Suprapubic skin (tissue), 4 donors: Measurements from ENCODE around the gene TIGIT. TPM values are rescaled to one million over a fixed set of nuclear protein-coding genes. Genes with fewer than 3 reads are reported as not detected.

Experiments
- DNase-seq, 2 donors: peaks; one replicate each; pipeline ENCODE4 v3.0.0-alpha.2; 2019; ENCODE audit warnings: low spot score in 2 of 2
- H3K27ac ChIP-seq: fragments of 200-600 bp; sonication (generic); one replicate; pipeline ENCODE4 v1.5.1; 2019
- H3K27me3 ChIP-seq: fragments of 200-600 bp; sonication (generic); one replicate; pipeline ENCODE4 v1.5.1; 2019
- H3K36me3 ChIP-seq: fragments of 200-600 bp; sonication (generic); one replicate; pipeline ENCODE4 v1.5.1; 2019
- H3K4me1 ChIP-seq: fragments of 200-600 bp; sonication (generic); one replicate; pipeline ENCODE4 v1.5.1; 2019
- H3K4me3 ChIP-seq: fragments of 200-600 bp; sonication (generic); one replicate; pipeline ENCODE4 v1.5.1; 2019; ENCODE audit warnings: mild to moderate bottlenecking
- H3K9me3 ChIP-seq: fragments of 200-600 bp; sonication (generic); one replicate; pipeline ENCODE4 v1.5.1; 2019
- CTCF ChIP-seq, 2 donors: fragments of 200-600 bp in 1 of 2; fragments of 450-650 bp in 1 of 2; sonication (generic) in 1 of 2; IDR thresholded peaks; one replicate each; pipeline ENCODE4 v1.5.1; 2016 to 2019; ENCODE audit warnings: antibody characterized with exemption in 2 of 2, mild to moderate bottlenecking in 1 of 2, moderate library complexity in 1 of 2
- EP300 ChIP-seq: sonication (generic); formaldehyde crosslinking; IDR thresholded peaks from one replicate; pipeline ENCODE4 v1.6.1; 2017; ENCODE audit warnings: antibody characterized with exemption
- POLR2A ChIP-seq, 2 donors: fragments of 450-650 bp; IDR thresholded peaks; one replicate each; pipeline ENCODE4 v1.6.1; 2017; ENCODE audit warnings: antibody characterized with exemption in 2 of 2, mild to moderate bottlenecking in 2 of 2, moderate library complexity in 2 of 2
- POLR2AphosphoS5 ChIP-seq, 3 donors: sonication (generic); formaldehyde crosslinking; IDR thresholded peaks; one replicate each; pipeline ENCODE4 v1.6.1; 2017; ENCODE audit warnings: antibody characterized with exemption in 3 of 3
- WGBS: methylation state at CpG from one replicate; pipeline ENCODE4 v1.1.5; 2018; 5-methylcytosine and 5-hydroxymethylcytosine counted together
- total RNA-seq, 4 donors: library from RNA; depleted of rRNA; stranded (reverse); fragments of >200 nt; gene quantifications; one replicate each; pipeline ENCODE4 v1.1.0, GENCODE V29; 2016

The TIGIT gene
- total RNA-seq, 4 donors from 2014 or later = 0.30 TPM; not detected in 3

DNA sequence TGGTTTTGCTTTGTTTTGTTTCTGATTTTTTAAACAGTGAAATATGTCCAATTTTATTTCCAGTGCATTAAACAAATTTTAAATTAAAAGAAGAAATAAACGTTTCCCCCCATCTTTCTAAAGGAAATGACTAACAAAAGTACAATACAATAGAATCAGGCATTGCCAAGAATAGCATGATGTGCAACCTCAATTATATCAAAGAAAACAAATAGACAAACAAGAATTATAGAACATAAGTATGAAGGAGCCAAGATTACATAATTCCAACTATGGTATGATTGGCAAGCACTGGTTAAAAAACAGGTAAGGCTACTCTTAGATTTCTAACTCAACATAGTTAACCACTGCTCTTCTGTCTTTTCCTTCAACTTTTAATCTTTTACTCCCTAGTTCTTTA, 26.4 kb downstream of the TIGIT start:
- Histone ChIP-seq H3K4me1 (peaks cover 20% of the 10 kb centered on the region), H3K9me3 (no peaks in the 10 kb centered on the region), H3K27ac (no peak overlapping the region), H3K36me3 (no peaks in the 10 kb centered on the region), H3K4me3 (no peak overlapping the region), H3K27me3 (no peaks in the 10 kb centered on the region)
- DNase-seq = no peak
- no peak for TF ChIP-seq POLR2A (IDR thresholded peaks at IDR 0.05)
- no peak for TF ChIP-seq EP300
- no peak for TF ChIP-seq CTCF (IDR thresholded peaks at IDR 0.05)
- no peak for TF ChIP-seq POLR2AphosphoS5 (IDR thresholded peaks at IDR 0.05)
- WGBS = 34% methylated on average over 1 of the region's 1 CpG

DNA sequence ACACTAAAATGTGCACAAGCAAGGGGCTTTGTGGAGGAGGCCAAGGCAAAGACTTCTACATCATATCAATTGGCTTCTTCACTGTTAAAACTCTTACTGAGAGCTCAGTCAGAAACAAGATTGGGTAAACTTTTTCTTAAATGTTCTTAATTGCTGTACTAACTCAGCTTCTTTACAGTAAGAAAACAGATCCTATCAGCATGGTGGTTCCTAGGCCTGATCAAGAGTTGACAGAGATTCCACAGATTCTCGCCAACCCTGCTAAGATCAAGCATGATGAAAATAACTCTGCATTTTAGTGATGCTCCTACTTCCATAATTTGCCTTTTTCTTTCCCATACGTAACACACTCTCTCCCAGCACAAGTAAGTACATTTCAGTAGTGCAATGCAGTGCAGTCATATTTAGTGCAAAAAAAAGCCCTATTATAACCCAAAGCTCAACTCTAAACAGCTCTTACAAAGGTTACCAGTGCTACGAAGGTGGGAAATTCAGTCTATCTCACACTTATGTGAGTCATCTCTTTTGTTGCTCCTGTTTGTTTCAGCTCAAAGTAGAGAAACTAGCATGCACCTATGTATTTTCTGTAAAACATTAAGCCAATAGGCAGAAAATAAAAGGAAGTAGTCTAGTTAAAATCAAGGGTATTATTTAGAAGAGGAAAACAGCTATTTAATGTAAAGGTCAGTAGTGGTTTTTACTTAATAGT, 29.9 kb downstream of the TIGIT start:
- no peak for DNase-seq
- H3K4me1 ChIP-seq = peaks cover 20% of the 10 kb centered on the region
- H3K4me3 ChIP-seq = no peak overlapping the region
- no peaks in the 10 kb centered on the region for H3K27me3 ChIP-seq
- no peaks in the 10 kb centered on the region for H3K9me3 ChIP-seq
- no peak overlapping the region for H3K27ac ChIP-seq
- TF ChIP-seq CTCF (IDR thresholded peaks at IDR 0.05) (no peak), EP300 (no peak), POLR2AphosphoS5 (IDR thresholded peaks at IDR 0.05) (no peak)
- no peaks in the 10 kb centered on the region for H3K36me3 ChIP-seq
- WGBS = 95% methylated on average over 3 of the region's 3 CpGs

DNA sequence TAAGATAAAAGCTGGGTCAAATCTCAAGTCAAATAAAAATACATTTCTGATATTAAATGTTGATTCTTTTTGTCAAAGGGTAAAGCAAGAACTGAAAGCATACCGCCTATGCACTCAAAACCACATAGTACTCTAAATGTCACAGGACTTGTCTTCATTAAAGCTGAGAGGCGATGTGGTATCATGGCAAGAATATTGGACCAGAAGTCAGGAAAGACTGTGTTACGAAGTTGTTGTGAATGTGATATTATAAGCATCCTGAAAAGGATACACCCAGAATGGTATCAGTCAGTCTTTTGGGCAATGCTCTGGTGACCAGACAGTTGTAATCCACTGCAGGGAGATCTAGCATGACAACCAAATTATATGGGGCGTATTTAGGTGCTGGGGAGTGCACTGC, 33.8 kb downstream of the TIGIT start:
- WGBS = 88% methylated on average over 4 of the region's 4 CpGs
- DNase-seq = no peak
- Histone ChIP-seq H3K9me3 (no peaks in the 10 kb centered on the region), H3K27ac (no peak overlapping the region), H3K4me1 (no peaks in the 10 kb centered on the region), H3K36me3 (no peaks in the 10 kb centered on the region), H3K27me3 (no peaks in the 10 kb centered on the region), H3K4me3 (no peak overlapping the region)
- TF ChIP-seq EP300 (no peak), POLR2A (IDR thresholded peaks at IDR 0.05) (no peak), CTCF (IDR thresholded peaks at IDR 0.05) (no peak), POLR2AphosphoS5 (IDR thresholded peaks at IDR 0.05) (no peak)

DNA sequence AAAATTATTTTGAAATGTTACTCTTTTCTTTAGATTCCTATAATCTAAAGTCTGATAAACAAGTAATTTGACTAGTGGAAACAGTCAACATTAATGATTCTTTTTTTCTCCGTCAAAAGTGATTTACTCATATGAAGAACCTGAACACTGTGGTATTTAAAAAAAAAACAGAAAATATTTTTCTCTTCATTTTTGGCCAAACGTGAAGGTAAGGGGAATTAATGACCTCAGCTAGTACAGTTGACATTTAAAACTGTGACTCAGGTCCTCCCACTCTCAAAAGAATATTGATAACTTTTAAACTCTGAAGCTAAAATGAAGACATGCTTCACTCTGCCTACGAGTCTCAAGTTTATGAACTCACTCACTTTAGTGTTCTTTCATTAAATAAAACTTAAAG, 34.5 kb downstream of the TIGIT start:
- H3K4me3 ChIP-seq = no peak overlapping the region
- no peak for DNase-seq
- TF ChIP-seq EP300 (no peak), POLR2A (IDR thresholded peaks at IDR 0.05) (no peak), CTCF (IDR thresholded peaks at IDR 0.05) (no peak), POLR2AphosphoS5 (IDR thresholded peaks at IDR 0.05) (no peak)
- H3K27me3 ChIP-seq = no peaks in the 10 kb centered on the region
- no peaks in the 10 kb centered on the region for H3K9me3 ChIP-seq
- no peaks in the 10 kb centered on the region for H3K4me1 ChIP-seq
- no peaks in the 10 kb centered on the region for H3K36me3 ChIP-seq
- H3K27ac ChIP-seq = no peak overlapping the region
- WGBS = 85% methylated on average over 3 of the region's 3 CpGs

DNA sequence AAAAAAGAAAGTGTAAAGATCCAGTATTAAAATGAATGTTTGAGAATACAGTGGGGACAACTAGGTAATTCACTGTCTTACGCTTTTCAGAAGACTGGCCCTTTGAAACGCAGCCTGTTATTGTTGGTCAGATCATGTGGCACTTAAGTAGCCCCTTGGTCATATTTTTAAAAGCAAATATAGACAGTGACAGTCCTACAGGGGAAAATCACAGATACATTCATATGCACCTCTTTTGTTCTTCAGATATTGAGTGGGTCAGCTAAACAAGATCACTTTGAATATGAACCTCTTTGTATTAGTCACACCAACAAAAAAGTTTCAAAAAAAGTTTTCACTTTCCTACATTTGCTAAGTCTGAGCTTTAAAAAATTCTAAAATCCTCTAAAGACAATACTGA, 36.0 kb downstream of the TIGIT start:
- Histone ChIP-seq H3K27ac (no peak overlapping the region), H3K36me3 (no peaks in the 10 kb centered on the region), H3K27me3 (no peaks in the 10 kb centered on the region), H3K9me3 (no peaks in the 10 kb centered on the region), H3K4me3 (no peak overlapping the region), H3K4me1 (no peaks in the 10 kb centered on the region)
- DNase-seq = no peak
- TF ChIP-seq EP300 = no peak
- WGBS = 92% methylated on average over 2 of the region's 2 CpGs

GRCh38 chr3:114331007-114331406, 37.2 kb downstream of the TIGIT start:
- H3K27ac ChIP-seq = no peak overlapping the region
- 73% methylated on average over 2 of the region's 2 CpGs for WGBS
- TF ChIP-seq EP300 (no peak), CTCF (IDR thresholded peaks at IDR 0.05) (no peak), POLR2A (IDR thresholded peaks at IDR 0.05) (no peak), POLR2AphosphoS5 (IDR thresholded peaks at IDR 0.05) (no peak)
- DNase-seq = no peak
- no peaks in the 10 kb centered on the region for H3K4me1 ChIP-seq
- H3K36me3 ChIP-seq = no peaks in the 10 kb centered on the region
- no peaks in the 10 kb centered on the region for H3K9me3 ChIP-seq
- no peaks in the 10 kb centered on the region for H3K27me3 ChIP-seq
- H3K4me3 ChIP-seq = no peak overlapping the region
